ENCODE results near the gene MRPS31. TPM values are rescaled to one million over a fixed set of nuclear protein-coding genes. Genes with fewer than 3 reads are reported as not detected.
A peak's percentile ranks its signal among the peaks of the same experiment; 100 is the strongest.

The MRPS31 gene
- 16.5 and 22.1 TPM in 2 replicates for total RNA-seq (2014; rRNA removed)
- 8.5 TPM for polyA plus RNA-seq (2012)

GRCh38 chr13:40770934-40771618 lies at the start of gene MRPS31:
Gene MRPS31 (minus strand): TSS chr13:40771190. CDS start chr13:40771136, 54 bp downstream.
- DNase-seq (ENCODE audit: low read depth): peak; percentile 94

DNA sequence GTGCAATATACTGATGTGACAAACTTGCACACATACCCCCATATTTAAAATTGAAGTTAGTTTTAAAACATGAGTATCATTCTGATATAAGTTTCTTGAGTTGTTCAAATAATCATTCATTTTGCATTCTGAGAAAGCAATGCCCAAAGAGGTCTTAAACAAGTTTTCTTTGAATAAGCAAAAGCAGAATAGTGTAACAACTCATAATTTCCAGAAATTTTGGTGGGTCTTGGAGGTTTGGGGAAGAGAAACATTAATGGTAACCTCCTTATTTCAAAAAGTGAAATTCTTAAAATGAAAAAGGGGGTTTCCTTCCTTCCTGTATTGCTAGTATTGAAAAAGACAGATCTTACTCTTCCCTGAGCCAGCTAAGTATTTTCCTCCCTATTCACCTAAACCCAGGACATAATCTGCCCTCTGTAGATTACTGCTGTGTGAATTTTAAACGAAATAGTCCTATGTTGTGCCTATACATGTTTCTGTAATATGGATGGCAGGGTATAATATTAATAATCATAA lies 48.9 kb upstream of the MRPS31 start:
- DNase-seq (ENCODE audit: low read depth): no peak

DNA sequence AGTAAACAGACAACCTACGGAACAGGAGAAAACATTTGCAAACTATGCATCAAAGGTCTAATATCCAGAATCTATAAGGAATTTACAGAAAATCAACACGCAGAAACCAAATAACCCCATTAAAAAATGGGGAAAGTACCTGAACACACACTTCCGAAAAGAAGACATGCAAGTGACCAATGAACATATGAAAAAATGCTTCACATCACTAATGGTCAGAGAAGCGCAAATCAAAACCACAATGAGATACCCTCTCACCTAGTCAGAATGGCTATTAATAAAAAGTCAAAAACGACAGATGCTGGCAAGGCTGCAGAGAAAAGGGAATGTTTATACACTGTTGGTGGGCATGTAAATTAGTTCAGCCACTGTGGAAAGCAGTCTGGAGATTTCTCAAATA lies 47.9 kb upstream of the MRPS31 start:
- DNase-seq (ENCODE audit: low read depth): no peak

DNA sequence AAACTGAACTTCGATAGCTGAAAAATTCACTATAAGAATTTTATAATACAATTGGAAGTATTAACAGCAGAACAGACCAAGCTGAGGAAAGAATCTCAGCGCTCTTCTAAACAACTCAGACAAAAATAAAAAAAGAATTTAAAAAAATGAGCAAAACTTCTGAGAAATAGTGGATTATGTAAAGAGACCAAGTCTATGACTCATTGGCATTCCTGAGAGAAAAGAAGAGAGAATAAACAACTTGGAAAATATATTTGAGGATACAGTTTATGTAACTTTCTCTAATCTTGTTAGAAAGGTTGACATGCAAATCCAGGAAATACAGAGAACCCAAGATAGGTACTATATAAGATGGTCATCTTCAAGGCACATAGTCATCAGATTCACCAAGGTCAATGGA lies 43.8 kb upstream of the MRPS31 start:
- DNase-seq (ENCODE audit: low read depth): no peak

- DNase-seq (ENCODE audit: low read depth): peak; percentile 20
These were observed 42.9 kb upstream of the MRPS31 start for GRCh38 chr13:40813667-40814454.

DNA sequence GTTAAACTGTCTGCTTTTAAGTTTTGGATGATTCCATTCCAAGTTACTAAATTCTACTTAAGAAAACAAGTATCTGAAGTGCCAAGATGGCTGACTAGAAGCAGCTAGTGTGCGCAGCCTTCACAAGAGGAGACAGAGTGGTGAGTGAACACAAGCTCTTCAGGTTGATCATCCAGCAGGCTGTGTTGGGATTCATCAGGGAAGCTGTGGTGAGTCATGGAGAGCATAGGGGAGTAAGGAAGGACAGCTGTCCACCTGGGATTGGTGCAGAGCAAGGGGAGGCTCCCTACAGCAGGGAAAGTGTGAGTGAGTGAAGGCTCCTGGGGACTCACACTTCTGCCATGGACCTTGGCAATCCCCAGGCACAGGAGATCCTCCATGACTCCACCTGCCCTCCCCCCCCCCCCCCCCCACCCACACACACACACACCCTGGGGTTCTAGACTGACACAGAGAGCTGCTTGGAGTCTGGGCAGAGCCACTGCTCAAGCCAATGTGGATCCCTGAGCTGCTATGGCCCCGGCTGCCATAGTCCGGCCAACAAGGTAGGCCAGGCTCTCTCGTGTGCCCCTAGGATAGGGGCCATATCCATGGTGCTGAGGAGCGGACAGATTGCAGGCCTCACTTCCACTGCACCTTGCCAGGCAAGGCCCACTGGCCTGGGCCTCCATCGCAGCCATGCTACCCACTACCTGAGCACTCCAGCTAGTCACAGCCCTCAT lies 41.9 kb upstream of the MRPS31 start:
- peak; percentile 58 for DNase-seq (ENCODE audit: low read depth)

DNA sequence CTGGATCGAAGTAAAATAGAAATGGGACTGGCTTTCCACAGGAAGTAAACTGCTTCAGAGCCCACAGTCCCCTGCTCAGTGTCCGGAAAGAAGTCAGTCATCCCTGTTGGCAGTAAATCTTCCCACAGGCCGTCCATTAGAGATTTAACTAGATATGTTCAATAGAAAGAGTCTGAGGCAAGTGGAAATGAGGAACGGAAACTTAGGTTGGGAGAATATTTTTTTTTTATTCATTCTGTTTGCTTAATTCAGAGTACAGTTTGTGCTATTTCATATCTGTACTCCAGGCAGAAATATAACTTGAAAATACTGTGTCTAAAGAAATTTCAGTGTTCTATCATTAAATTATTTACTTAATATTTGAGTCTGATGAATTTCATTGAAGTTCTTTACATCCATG lies 41.1 kb upstream of the MRPS31 start:
- DNase-seq (ENCODE audit: low read depth): no peak

DNA sequence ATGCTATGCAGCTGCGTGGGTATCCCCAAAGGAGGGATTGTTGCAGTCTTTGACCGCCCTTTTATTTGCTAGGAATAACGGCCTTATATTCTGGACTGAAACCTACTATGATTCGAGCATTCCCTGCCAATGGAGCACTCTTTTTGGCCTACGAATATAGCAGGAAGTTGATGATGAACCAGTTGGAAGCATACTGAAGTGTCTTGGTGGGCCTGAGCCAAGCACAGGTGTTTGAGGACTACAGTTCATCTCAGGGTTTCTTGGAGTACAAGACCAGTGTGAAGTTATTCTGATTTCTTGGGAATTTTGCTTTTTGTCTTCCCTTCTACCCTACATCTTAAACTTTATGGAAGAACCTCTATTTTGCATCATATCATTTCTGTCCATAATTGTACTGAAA lies 38.5 kb upstream of the MRPS31 start:
- no peak for DNase-seq (ENCODE audit: low read depth)

- no peak for DNase-seq (ENCODE audit: low read depth)
These were observed 35.3 kb upstream of the MRPS31 start for GRCh38 chr13:40806241-40806640.

GRCh38 chr13:40803316-40803715 lies 32.3 kb upstream of the MRPS31 start:
- DNase-seq (ENCODE audit: low read depth): no peak

DNA sequence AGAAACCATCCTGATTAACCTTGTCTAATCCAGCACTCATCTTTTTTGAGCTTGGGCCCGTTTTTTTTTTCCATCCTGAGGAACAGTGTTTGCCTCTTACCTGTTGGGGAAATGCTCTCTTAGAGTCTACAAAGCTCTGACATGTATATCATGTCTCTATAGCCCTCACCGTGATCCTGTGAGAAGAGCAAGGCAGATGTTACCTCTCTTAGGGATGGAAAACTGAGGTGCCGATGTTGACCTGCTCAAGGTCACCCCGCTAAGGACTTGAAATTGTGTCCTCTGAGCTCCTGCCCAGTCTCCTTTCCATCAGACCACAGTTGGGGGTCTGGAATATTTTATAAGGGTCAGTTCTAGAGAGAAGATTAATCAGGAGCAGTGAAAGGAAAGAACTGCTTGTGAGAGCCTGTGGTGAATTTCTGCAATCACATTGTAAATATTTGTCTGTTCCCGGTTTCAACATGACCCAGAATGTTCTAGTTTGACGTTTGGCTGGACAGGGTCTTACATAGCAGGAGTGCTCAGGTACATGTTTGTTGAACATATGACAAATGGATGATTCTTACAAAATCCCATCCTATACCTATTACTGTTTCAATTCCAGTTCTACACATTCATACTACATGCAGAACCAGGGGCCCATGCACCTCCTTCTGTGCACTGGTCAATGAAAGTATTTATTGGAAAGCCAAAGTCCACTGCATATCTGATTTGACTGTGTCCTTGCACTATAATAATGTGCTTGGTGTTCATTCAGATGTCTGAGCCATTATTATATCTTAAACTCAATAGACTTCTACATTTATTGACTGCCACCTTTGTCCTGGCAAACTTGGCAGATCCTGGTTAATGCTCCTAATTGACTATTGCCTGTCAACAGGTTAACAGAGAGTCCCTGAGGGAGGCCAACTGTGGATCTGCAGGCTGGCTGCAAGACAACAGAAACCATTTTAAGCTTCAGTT lies 30.5 kb upstream of the MRPS31 start:
- no peak for DNase-seq (ENCODE audit: low read depth)

GRCh38 chr13:40800559-40800958 lies 29.6 kb upstream of the MRPS31 start:
- DNase-seq (ENCODE audit: low read depth): no peak

GRCh38 chr13:40799508-40799907 lies 28.5 kb upstream of the MRPS31 start:
- DNase-seq (ENCODE audit: low read depth): no peak

DNA sequence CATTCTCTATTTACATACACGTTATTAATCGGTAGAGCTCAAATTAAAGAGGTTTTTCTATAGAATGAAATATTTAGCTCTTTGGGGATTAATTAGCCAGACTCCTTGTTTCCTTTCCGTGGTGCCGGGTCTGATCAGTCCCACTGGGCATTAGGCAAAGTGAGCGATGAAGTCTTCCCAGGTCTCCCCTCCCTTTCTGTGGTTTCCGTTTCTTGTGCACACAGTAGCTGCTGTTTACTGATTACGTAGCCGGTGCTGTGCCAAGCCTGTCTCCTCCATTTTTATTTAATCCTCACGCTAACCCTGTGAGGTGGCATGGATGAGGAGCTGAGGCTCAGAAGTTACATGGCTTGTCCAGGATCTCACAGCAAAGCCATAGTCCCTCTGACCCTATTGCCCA lies 27.4 kb upstream of the MRPS31 start:
- DNase-seq (ENCODE audit: low read depth): no peak

DNA sequence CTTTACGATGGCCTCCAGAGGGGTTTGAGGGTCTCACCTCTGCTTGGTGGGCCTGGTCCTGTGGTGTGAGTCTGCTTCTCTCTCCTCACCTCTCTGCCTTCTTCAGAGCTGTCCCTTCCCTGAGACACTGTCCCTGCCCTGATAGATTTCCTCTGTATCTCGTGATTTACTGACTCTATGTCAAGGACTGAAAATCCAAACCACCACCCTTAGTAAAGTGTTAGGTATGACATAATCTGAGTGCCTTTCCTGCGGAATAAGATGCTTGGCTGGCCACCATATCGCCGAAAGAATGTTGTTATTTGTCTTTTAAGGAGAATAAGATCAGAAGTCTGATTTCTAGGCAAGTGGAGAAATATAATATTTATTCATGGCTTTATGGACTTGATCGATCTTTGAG lies 25.7 kb upstream of the MRPS31 start:
- no peak for DNase-seq (ENCODE audit: low read depth)

- no peak for DNase-seq (ENCODE audit: low read depth)
These were observed 23.7 kb upstream of the MRPS31 start for GRCh38 chr13:40794414-40795368.

- no peak for DNase-seq (ENCODE audit: low read depth)
These were observed 22.3 kb upstream of the MRPS31 start for GRCh38 chr13:40793339-40793738.

DNA sequence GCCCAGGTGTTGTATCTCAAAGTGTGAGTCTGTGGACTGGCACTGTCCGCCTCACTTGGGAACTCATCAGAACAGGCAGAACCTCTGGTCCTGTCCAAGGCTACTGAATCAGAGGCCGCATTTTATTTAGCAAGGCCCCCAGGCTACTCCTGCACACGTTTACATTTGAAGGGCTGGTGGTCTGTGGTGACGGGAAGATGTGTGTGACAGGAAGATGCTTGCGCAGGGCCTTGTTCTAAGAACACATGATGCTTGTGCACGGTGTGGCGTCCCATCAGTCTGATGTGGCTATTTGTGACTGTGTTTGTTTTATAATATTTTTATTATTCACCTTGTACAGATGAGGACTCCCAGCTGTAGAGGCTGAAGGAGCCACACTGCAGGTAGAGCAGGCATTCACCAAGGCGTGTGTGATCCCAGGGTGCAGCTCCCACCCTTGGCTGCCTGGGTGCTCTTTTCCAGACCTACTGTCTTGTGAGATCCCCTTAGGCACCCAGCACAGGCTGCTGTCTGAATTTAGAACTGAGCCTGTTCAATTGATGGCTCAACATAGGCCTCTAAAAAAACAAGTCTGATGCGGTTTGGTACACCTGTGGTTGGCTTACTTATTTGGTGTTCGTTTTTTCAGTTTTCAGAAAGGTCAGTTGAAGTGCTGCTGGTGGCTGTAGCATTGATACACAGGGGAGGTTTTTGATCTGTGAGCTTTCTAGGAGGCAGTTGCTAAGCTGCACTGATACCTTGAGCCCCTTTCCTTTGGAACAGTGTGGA lies 21.5 kb upstream of the MRPS31 start:
- no peak for DNase-seq (ENCODE audit: low read depth)

DNA sequence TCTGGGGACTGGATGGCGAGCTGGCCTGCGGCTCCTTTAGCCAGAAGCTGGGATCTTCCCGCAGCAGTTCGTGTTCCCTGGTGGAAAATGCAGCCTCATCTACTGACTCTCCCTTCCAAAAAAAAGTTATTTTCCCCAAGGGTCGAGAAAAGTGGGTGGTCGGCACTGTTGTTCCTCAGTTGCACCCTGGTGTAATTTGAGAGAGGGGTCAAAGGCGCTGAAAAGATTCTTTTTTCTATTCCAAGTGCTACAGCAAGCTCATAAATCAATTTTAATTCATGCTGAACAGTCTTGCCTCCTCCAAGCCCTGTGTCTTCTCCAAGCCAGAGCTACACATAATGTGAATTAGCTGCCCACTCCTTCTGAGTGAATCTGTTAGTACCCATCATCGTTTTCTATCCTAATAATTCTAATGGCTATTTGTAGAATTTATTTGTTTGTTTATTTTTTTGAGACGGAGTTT lies 19.2 kb upstream of the MRPS31 start:
- DNase-seq (ENCODE audit: low read depth): no peak

Measured in LHCN-M2 (cell line).